HCT116 (cell line): ENCODE data around the gene KLHL18. TPM values are rescaled to one million over a fixed set of nuclear protein-coding genes. Genes with fewer than 3 reads are reported as not detected.

Experiments used
- ATAC-seq: fragments of 200-7000 bp; cut with Tn5 transposase; 2 replicates; pipeline ENCODE4 v1.9.1; 2020; ENCODE audit warnings: mild to moderate bottlenecking, moderate library complexity
- BruUV-seq: library from RNA; stranded (reverse); fragments of 400-500 nt; replicated peaks from 2 replicates; lab custom pipeline; 2021; lab: Mats Ljungman, UMichigan
- CTCF ChIA-PET: fragments of 300-600 bp; sonication (Branson Sonifier 250); formaldehyde crosslinking; loops from one replicate; lab custom pipeline; 2021; ENCODE audit warnings: antibody characterized with exemption; lab: Charles Lee
- POLR2A ChIA-PET: fragments of 300-600, 350-600 bp; sonication (Branson Sonifier 250); formaldehyde crosslinking; loops from one replicate; lab custom pipeline; 2021; ENCODE audit warnings: antibody characterized with exemption; lab: Charles Lee
- RAD21 ChIA-PET, 2 experiments: fragments of 300-600 bp; sonication (Branson Sonifier 250); formaldehyde crosslinking; loops; one replicate each; lab custom pipeline; 2023; ENCODE audit warnings: low total read pairs in 2 of 2; ENCODE audit not compliant: uncharacterized antibody in 2 of 2, unreplicated experiment in 2 of 2, low non-redundant PET in 1 of 2; lab: Charles Lee
- DNase-seq: peaks from one replicate; pipeline ENCODE4 v3.0.0-alpha.2; 2010; ENCODE audit warnings: low read depth, low spot score
- H2AFZ ChIP-seq: fragments of 200-600 bp; shearing (Covaris generic), sonication (generic); 2 replicates; pipeline ENCODE4 v1.6.1; 2017; ENCODE audit warnings: low read depth, mixed run types, mixed read lengths, antibody characterized with exemption, low read length; ENCODE audit not compliant: poor library complexity, severe bottlenecking
- H3K27ac ChIP-seq: 2 replicates; pipeline ENCODE4 v1.5.1; 2012; ENCODE audit warnings: low read depth, low read length
- H3K27me3 ChIP-seq: fragments of 200-600 bp; sonication (generic); 2 replicates; pipeline ENCODE4 v1.6.1; 2016; ENCODE audit warnings: mixed run types, low read length, mixed read lengths; ENCODE audit not compliant: insufficient read depth
- H3K36me3 ChIP-seq, 2 experiments: fragments of 200-500 bp in 1 of 2; fragments of 200-600 bp in 1 of 2; sonication (Bioruptor generic) in 1 of 2; sonication (generic) in 1 of 2; 2 replicates each; pipeline versions ENCODE4 v1.5.1 to v1.6.1; 2014 to 2016; ENCODE audit warnings: low read length in 2 of 2, inconsistent platforms in 1 of 2, mixed read lengths in 1 of 2, mixed run types in 1 of 2; ENCODE audit not compliant: insufficient read depth in 2 of 2, control insufficient read depth in 1 of 2
- H3K4me1 ChIP-seq, 2 experiments: fragments of 200-600 bp in 1 of 2; sonication (generic) in 1 of 2; 2 replicates each; pipeline versions ENCODE4 v1.5.1 to v1.6.1; 2012 to 2017; ENCODE audit warnings: low read length in 2 of 2, inconsistent platforms in 1 of 2, mild to moderate bottlenecking in 1 of 2, mixed read lengths in 1 of 2, mixed run types in 1 of 2, moderate library complexity in 1 of 2; ENCODE audit not compliant: insufficient read depth in 2 of 2, control insufficient read depth in 1 of 2
- H3K4me2 ChIP-seq: fragments of 200-600 bp; sonication (generic); 2 replicates; pipeline ENCODE4 v1.6.1; 2017; ENCODE audit warnings: mixed run types, low read length, mixed read lengths
- H3K4me3 ChIP-seq, 2 experiments: fragments of 200-600 bp in 1 of 2; sonication (generic) in 1 of 2; replicated peaks in 1 of 2; 2 replicates each; pipeline ENCODE4 v1.5.1; 2011 to 2016; ENCODE audit warnings: low read length in 2 of 2, control low read depth in 1 of 2, low read depth in 1 of 2, mild to moderate bottlenecking in 1 of 2, mixed read lengths in 1 of 2, mixed run types in 1 of 2
- H3K79me2 ChIP-seq: fragments of 200-600 bp; sonication (generic); 2 replicates; pipeline ENCODE4 v1.6.1; 2017; ENCODE audit warnings: mild to moderate bottlenecking, mixed run types, low read length, moderate library complexity, mixed read lengths; ENCODE audit not compliant: insufficient read depth
- H3K9ac ChIP-seq: fragments of 200-600 bp; sonication (generic); 2 replicates; pipeline ENCODE4 v1.6.1; 2016; ENCODE audit warnings: low read length, mixed read lengths
- H3K9me2 ChIP-seq: fragments of 200-600 bp; sonication (generic), shearing (Covaris generic); 2 replicates; pipeline ENCODE4 v1.6.1; 2017; ENCODE audit warnings: mixed run types, mild to moderate bottlenecking, moderate library complexity; ENCODE audit not compliant: insufficient read depth
- H3K9me3 ChIP-seq, 2 experiments: fragments of 200-500 bp in 1 of 2; fragments of 200-600 bp in 1 of 2; sonication (Bioruptor generic) in 1 of 2; sonication (generic) in 1 of 2; 2 replicates each; pipeline ENCODE4 v1.6.1; 2014 to 2017; ENCODE audit warnings: low read length in 2 of 2, mixed read lengths in 2 of 2, inconsistent platforms in 1 of 2, low read depth in 1 of 2, mild to moderate bottlenecking in 1 of 2, mixed run types in 1 of 2, moderate library complexity in 1 of 2; ENCODE audit not compliant: control insufficient read depth in 1 of 2, insufficient read depth in 1 of 2
- H4K20me1 ChIP-seq: fragments of 200-600 bp; sonication (generic), shearing (Covaris generic); 2 replicates; pipeline ENCODE4 v1.6.1; 2017; ENCODE audit warnings: mixed run types, mild to moderate bottlenecking, moderate library complexity; ENCODE audit not compliant: insufficient read depth
- JUND ChIP-seq: IDR thresholded peaks from 2 replicates; pipeline ENCODE4 v1.6.1; 2012
- MAX ChIP-seq: IDR thresholded peaks from 2 replicates; pipeline ENCODE4 v1.6.1; 2012
- REST ChIP-seq: IDR thresholded peaks from 2 replicates; pipeline ENCODE4 v1.6.1; 2012; ENCODE audit warnings: low read depth
- TCF7L2 ChIP-seq: IDR thresholded peaks from 2 replicates; pipeline ENCODE4 v1.7.0; 2011; ENCODE audit warnings: borderline replicate concordance, inconsistent platforms; ENCODE audit not compliant: insufficient read depth, insufficient read length; ENCODE audit errors: extremely low read depth
- intact Hi-C: fragments of 100-400 bp; cut with micrococcal nuclease; formaldehyde crosslinking; loops from 2 replicates; pipeline ENCODE4 v1.10.0; 2022
- total RNA-seq: library from RNA; stranded (reverse); gene quantifications from one replicate; pipeline ENCODE4 v1.2.1, GENCODE V29; 2021; ENCODE audit not compliant: unreplicated experiment
- TF ChIP-seq, protein P1 (sequence below), 3 experiments: fragments of 200-600 bp in 1 of 3; sonication (generic) in 1 of 3; IDR thresholded peaks in 2 of 3; conservative IDR thresholded peaks in 1 of 3; 2 replicates each; pipeline ENCODE4 v1.5.1; 2012 to 2017; ENCODE audit warnings: low read depth in 2 of 3, low read length in 2 of 3, antibody characterized with exemption in 1 of 3, borderline replicate concordance in 1 of 3, control low read depth in 1 of 3, mild to moderate bottlenecking in 1 of 3, mixed read lengths in 1 of 3, mixed run types in 1 of 3, moderate library complexity in 1 of 3; ENCODE audit not compliant: insufficient read depth in 1 of 3

The KLHL18 gene
- total RNA-seq, 1 experiment from 2014 or later: 32.3 TPM

DNA sequence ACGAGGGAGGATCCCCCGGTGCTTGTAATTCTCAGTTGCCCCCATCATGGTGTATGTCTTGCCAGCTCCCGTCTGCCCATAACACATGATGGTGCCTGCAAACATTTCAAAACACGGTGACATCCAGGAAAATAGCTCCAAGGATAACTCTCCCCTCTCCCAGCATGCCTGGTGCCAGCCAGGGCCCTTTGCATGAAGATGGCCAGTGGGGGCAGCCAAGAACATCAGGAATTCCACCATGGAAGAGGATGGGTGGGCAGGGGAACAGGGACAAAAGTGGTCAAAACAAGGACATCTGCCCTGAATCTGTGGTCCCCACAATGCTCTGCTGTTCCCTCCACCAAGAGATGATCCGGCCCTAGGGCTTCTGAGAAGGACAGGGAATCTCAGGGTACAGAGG lies 9.2 kb upstream of the KLHL18 start:
- intact Hi-C loops: no loop called here
- Histone ChIP-seq H4K20me1 (no peaks in the 10 kb centered on the region), H3K27ac (no peak overlapping the region), H3K9ac (no peak overlapping the region), H3K9me2 (no peaks in the 10 kb centered on the region)
- no TSS peak for BruUV-seq
- DNase-seq: no peak
- peak; percentile 58 for ATAC-seq
- CTCF ChIA-PET: no interaction called here
- TF ChIP-seq JUND: no peak
- TF ChIP-seq, protein P1, sequence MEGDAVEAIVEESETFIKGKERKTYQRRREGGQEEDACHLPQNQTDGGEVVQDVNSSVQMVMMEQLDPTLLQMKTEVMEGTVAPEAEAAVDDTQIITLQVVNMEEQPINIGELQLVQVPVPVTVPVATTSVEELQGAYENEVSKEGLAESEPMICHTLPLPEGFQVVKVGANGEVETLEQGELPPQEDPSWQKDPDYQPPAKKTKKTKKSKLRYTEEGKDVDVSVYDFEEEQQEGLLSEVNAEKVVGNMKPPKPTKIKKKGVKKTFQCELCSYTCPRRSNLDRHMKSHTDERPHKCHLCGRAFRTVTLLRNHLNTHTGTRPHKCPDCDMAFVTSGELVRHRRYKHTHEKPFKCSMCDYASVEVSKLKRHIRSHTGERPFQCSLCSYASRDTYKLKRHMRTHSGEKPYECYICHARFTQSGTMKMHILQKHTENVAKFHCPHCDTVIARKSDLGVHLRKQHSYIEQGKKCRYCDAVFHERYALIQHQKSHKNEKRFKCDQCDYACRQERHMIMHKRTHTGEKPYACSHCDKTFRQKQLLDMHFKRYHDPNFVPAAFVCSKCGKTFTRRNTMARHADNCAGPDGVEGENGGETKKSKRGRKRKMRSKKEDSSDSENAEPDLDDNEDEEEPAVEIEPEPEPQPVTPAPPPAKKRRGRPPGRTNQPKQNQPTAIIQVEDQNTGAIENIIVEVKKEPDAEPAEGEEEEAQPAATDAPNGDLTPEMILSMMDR (IDR thresholded peaks at IDR 0.05 in 2 of 3, conservative IDR thresholded peaks at IDR 0.05 in 1 of 3; ENCODE audit: borderline replicate concordance in 1 of 3, insufficient read depth in 1 of 3, low read depth in 2 of 3, low read length in 2 of 3): peak in 2 of 3 experiments; percentile 30; a peak in 1 of 6 replicates
- TF ChIP-seq, all 23 proteins: peak for 1
- no peak overlapping the region for H3K4me2 ChIP-seq
- no peak overlapping the region for H2AFZ ChIP-seq
- no peaks in the 10 kb centered on the region for H3K9me3 ChIP-seq
- no peaks in the 10 kb centered on the region for H3K4me1 ChIP-seq
- H3K79me2 ChIP-seq: no peaks in the 10 kb centered on the region
- RAD21 ChIA-PET: no interaction called here
- H3K36me3 ChIP-seq: no peaks in the 10 kb centered on the region
- POLR2A ChIA-PET: no interaction called here
- H3K27me3 ChIP-seq: no peaks in the 10 kb centered on the region
- no peak overlapping the region for H3K4me3 ChIP-seq

DNA sequence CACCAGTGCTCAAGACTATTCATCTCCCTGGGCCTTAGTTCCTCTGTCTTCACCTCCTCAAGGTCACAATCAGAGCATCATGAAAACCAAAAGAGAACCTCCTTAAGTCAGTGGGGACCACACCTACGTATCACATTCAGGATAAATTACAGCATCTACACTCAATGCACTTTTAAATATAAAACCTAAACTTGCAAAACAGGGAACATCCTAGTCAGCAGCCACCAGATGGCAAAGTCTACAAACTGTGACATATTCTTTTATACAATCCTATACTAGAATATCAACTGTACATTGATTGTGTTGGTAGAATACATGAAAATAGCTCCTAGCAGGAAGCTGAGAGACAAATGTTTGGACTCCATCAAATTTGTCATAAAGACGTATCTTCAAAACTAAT lies 8.1 kb upstream of the KLHL18 start:
- H3K9ac ChIP-seq: no peak overlapping the region
- POLR2A ChIA-PET: no interaction called here
- no peak overlapping the region for H3K4me3 ChIP-seq
- H3K4me2 ChIP-seq: no peak overlapping the region
- H2AFZ ChIP-seq: no peak overlapping the region
- DNase-seq: no peak
- peaks cover under 1% of the 10 kb centered on the region; the same call in 1 of the 2 replicates for H3K79me2 ChIP-seq
- CTCF ChIA-PET: no interaction called here
- no peak for TF ChIP-seq REST
- TF ChIP-seq TCF7L2: no peak
- TF ChIP-seq JUND: no peak
- no peak for TF ChIP-seq MAX
- TF ChIP-seq, all 23 proteins: peak for 0
- Histone ChIP-seq H3K36me3 (no peaks in the 10 kb centered on the region), H4K20me1 (no peaks in the 10 kb centered on the region), H3K9me2 (no peaks in the 10 kb centered on the region), H3K4me1 (no peaks in the 10 kb centered on the region), H3K27me3 (no peaks in the 10 kb centered on the region), H3K9me3 (no peaks in the 10 kb centered on the region), H3K27ac (no peak overlapping the region)
- RAD21 ChIA-PET: no interaction called here
- ATAC-seq: no peak
- intact Hi-C loops: no loop called here
- no TSS peak for BruUV-seq
